Spleen (tissue), 7 donors: ENCODE data around the gene SEL1L3.

ENCODE experiments used
- CTCF ChIP-seq, 11 experiments: fragments of 200-600 bp in 7 of 11; fragments of 450-650 bp in 4 of 11; sonication (generic) in 4 of 11; IDR thresholded peaks in 8 of 11; conservative IDR thresholded peaks in 3 of 11; 1 replicate in 7 of 11; 2 replicates in 4 of 11; pipeline versions ENCODE4 v1.4.0 to v1.8.0; 2016 to 2021; ENCODE audit warnings: antibody characterized with exemption in 11 of 11, inconsistent platforms in 4 of 11, mild to moderate bottlenecking in 1 of 11
- POLR2A ChIP-seq, 3 donors: fragments of 450-650 bp; IDR thresholded peaks; one replicate each; pipeline ENCODE4 v1.5.1; 2017; ENCODE audit warnings: antibody characterized with exemption in 3 of 3, mild to moderate bottlenecking in 1 of 3
- donor health status: DM: no; HTN: no; CAD: no; lungs with moderate emphysema.
- donor health status: DM: no; HTN: no; CAD: no.
- donor health status: DM: no; HTN: no; CAD: no.

DNA sequence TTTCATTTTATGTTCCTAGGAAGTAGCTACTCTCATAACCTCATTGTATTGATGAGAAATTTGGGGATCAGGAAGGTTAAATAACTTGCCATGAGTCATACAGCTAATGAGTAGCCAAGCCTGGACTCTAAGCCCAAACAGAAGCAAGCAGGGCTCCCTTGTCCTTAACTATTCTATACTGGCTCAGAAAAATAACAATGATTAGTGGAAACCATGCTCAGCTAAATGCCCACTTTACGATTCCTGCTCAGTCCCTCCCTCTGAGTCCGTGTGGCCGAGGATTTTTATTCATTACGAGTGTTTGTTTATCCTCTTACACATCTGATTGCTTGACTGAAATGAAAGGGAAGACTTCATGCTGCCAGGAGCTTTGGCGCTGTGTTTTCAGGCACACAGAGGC, 106.3 kb downstream of the SEL1L3 start:
- TF ChIP-seq CTCF (IDR thresholded peaks at IDR 0.05 in 8 of 11, conservative IDR thresholded peaks at IDR 0.05 in 3 of 11) = no peak
- no peak for TF ChIP-seq POLR2A (IDR thresholded peaks at IDR 0.05)
